Lower leg skin (tissue), 4 donors: ENCODE results near the gene OR13C5. TPM values are rescaled to one million over a fixed set of nuclear protein-coding genes. Genes with fewer than 3 reads are reported as not detected.

Source experiments
- DNase-seq, 2 donors: peaks; one replicate each; pipeline ENCODE4 v3.0.0-alpha.2; 2019; ENCODE audit warnings: low spot score in 2 of 2
- H3K4me3 ChIP-seq: fragments of 200-600 bp; sonication (generic); 2 replicates; pipeline ENCODE4 v1.5.1; 2017; ENCODE audit warnings: mild to moderate bottlenecking, low read depth; ENCODE audit not compliant: poor library complexity, severe bottlenecking
- CTCF ChIP-seq, 3 donors: fragments of 450-650 bp; IDR thresholded peaks; one replicate each; pipeline ENCODE4 v1.5.1; 2016; ENCODE audit warnings: antibody characterized with exemption in 3 of 3, mild to moderate bottlenecking in 3 of 3, moderate library complexity in 2 of 3
- POLR2A ChIP-seq, 2 donors: fragments of 450-650 bp; IDR thresholded peaks; one replicate each; pipeline ENCODE4 v1.6.1; 2016 to 2017; ENCODE audit warnings: antibody characterized with exemption in 2 of 2, mild to moderate bottlenecking in 1 of 2, moderate library complexity in 1 of 2
- WGBS, 2 donors: methylation state at CpG; one replicate each; pipeline ENCODE4 v1.1.5; 2018; 5-methylcytosine and 5-hydroxymethylcytosine counted together
- intact Hi-C: fragments of 100-400 bp; cut with DNase I; formaldehyde crosslinking; loops from one replicate; pipeline ENCODE4 v1.15.0; 2023; ENCODE audit warnings: low total_unique reads
- total RNA-seq, 4 donors: library from RNA; depleted of rRNA; stranded (reverse); fragments of >200 nt; gene quantifications; one replicate each; pipeline ENCODE4 v1.1.0, GENCODE V29; 2016

The OR13C5 gene
- total RNA-seq, 4 donors from 2014 or later, result not detected

- 90 to 94% methylated on average over 1 of the region's 1 CpG for WGBS, 2 donors
- intact Hi-C loops, result no loop called here
- TF ChIP-seq POLR2A (IDR thresholded peaks at IDR 0.05) (no peak), CTCF (IDR thresholded peaks at IDR 0.05) (no peak)
- no peak for DNase-seq
- no peak overlapping the region for H3K4me3 ChIP-seq
Measured at GRCh38 chr9:104580562-104580961, 18.7 kb downstream of the OR13C5 start.

DNA sequence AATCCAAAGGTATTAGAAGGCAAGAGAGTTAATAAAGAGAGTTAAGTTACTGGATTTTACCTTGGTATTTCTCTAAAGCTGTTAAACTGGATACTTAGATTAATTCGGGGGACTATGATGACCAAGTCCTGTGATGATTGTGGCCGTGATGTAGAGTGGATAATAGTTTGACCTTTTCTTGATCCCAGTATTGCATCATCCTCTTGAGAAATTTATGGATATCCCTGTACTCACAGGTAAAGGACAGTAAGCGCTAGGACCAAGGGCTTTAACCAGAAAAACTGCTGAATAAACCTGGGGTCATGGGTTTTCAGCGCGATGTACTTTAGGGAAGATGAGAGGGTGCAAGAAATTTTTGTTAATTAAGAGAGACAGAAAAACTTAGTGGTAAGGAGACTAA is 21.9 kb downstream of the OR13C5 start:
- TF ChIP-seq CTCF (IDR thresholded peaks at IDR 0.05) (no peak), POLR2A (IDR thresholded peaks at IDR 0.05) (no peak)
- H3K4me3 ChIP-seq, result no peak overlapping the region
- intact Hi-C loops, result no loop called here
- 80 to 87% methylated on average over 5 of the region's 5 CpGs for WGBS, 2 donors
- no peak for DNase-seq

GRCh38 chr9:104575456-104575855 is 23.8 kb downstream of the OR13C5 start:
- DNase-seq, result no peak
- intact Hi-C loops, result no loop called here
- TF ChIP-seq POLR2A (IDR thresholded peaks at IDR 0.05) (no peak), CTCF (IDR thresholded peaks at IDR 0.05) (no peak)
- H3K4me3 ChIP-seq, result no peak overlapping the region
- 49 to 60% methylated on average over 2 of the region's 2 CpGs for WGBS, 2 donors

DNA sequence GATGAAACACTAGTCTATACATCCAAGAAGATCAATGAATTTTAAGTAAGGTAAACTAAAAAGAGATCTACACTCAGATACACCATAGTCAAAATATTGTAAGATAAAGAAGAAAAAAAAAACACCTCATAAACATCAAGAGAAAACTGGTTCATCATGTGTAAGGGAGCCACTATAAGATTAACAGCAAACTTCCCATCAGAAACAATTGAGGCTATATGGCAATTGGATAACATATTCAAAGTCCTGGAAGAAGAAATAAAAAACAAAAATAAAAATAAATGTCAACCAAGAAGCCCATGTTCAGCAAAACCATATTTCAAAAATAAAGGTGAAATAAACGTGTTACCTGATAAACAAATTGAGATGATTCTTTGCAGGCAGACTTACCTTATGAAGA is 26.6 kb downstream of the OR13C5 start:
- intact Hi-C loops, result loop anchor here (5.0 kb wide), 1 partner anchor 1090 kb away; no protein-coding TSS in a partner anchor
- no peak overlapping the region for H3K4me3 ChIP-seq
- no peak for DNase-seq
- TF ChIP-seq CTCF (IDR thresholded peaks at IDR 0.05) (no peak), POLR2A (IDR thresholded peaks at IDR 0.05) (no peak)
- 63 to 83% methylated on average over 1 of the region's 1 CpG for WGBS, 2 donors

- intact Hi-C loops, result no loop called here
- WGBS, 2 donors, result 89 to 95% methylated on average over 4 of the region's 4 CpGs
Measured at GRCh38 chr9:104568868-104569267, 30.3 kb downstream of the OR13C5 start, which contains the start of gene OR13C8. OR13C8 (plus strand) TSS chr9:104569168; CDS start chr9:104569168, 0 bp downstream.

More at GRCh38 chr9:104568868-104569267, 30.3 kb downstream of the OR13C5 start, which contains the start of gene OR13C8:
- no peak for TF ChIP-seq POLR2A (IDR thresholded peaks at IDR 0.05)
- no peak for TF ChIP-seq CTCF (IDR thresholded peaks at IDR 0.05)
- no peak within 1 kb of the TSS for H3K4me3 ChIP-seq
- DNase-seq, result no peak
